ENCODE results near the gene IRX4.

IRX4 gene

DNA sequence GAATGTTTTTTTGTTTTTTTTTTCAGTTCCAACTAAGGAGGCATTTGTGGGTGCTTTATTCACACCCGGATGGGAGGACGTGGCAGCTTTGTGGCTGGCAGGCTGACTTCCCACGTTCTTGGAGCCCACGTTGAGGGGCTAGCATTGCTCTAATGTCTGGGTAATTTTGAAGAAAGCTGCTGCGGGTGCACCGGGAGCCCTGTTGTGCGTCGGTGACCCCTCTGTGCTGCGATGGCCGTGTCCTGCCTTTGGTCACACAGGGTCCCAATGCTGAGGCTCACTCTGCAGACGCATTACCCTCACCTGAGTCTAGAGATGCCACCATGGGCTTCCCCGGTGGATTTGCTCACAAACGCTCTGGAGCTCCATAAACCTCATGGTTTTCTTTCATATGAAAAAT, 47.3 kb downstream of the IRX4 start:
- no peak for DNase-seq

DNA sequence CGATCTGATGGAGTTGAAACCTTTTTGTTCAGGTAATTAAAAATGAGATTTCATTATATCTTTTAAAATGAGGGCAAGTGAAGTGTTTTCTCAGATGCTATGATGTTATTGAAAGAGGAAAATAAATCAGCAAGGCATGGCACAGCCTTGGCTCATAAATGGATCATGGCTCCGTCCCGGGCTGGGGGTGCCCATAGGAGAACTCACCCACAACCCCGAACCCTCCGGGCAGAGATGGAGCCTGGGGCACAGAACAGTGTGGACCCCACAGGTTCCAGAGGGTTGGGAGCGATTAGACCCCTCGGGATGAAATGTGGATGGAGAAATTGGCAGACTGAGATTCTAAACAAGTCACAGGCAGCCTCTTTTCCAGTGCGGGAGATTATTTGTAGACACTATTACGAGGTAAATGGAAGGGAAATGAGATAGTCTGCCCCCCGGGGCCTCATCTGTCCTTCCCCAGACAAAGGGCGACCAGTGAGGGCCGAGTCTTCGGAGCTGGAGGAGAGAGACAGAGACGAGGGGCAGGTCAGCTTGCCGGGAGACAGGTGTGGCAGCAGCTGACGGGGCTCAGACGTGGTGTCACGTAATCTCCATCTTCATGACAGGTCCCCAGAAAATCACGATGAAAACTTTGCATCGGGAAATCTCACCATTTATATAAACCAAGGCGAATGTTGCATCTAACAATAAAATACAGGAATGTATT, 47.9 kb downstream of the IRX4 start:
- DNase-seq: peak in 1 of 2 experiments; percentile 29

DNA sequence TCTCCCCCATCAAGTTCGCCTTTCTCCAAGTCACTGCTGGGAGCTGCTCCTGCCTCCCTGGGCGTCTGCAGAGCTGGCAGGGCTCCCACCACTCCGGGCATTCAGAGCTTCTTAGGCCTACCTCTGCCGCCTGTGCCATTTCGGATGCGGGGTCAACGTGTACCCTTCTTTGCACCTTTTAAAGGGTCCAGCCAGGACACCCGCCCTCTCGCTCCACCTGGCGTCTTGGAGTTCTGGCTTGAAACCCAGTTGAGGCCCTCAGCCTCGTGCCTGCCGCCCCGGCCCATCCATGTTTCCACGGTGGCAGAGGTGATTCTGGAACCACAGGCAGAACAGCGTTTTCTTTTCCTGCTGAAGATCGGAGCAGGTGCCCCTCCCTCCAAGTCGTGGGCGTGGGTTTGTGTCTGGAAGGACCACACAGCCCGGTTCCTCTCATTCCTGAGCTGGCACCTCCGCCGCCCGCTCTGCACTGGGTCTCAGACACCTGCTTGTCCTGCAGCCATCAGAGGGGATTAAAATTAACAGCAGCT, 48.6 kb downstream of the IRX4 start:
- DNase-seq: peak; percentile 27 to 75

DNA sequence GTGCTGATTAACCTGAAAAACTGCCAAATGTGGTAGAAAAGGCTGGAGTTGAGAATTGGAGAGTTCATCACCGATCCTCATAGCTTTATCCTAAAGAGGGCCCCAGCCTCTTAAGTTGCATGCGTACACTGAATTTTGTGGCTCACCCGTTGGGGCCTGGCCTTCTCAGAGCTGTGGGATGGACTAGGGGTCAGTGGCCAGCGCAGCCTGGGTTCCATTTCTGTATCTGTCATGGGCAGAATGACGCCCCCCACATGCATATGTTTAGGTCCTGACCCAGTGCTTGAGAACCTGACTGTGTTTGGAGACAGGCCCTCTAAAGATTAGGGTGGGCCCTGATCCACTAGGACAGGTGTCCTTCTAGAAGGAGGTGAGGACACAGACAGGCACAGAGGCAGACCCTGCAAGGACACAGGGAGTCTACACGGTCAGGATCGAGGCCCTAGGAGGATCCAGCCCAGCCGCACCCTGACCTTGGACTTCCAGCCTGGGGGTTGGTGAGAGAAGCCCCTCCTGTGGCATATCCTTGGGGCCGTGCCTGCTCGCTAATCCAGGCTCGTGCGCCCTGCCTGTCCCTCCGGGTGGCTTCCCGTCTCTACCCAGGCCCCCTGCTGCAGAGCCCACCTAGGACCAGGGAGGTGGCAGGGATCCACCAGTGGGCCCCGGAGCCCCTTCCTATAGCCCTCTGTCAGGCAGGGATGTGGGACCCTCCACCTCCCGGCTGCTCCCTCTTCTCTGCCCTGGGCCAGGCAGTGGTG, 49.3 kb downstream of the IRX4 start:
- no peak for DNase-seq

DNA sequence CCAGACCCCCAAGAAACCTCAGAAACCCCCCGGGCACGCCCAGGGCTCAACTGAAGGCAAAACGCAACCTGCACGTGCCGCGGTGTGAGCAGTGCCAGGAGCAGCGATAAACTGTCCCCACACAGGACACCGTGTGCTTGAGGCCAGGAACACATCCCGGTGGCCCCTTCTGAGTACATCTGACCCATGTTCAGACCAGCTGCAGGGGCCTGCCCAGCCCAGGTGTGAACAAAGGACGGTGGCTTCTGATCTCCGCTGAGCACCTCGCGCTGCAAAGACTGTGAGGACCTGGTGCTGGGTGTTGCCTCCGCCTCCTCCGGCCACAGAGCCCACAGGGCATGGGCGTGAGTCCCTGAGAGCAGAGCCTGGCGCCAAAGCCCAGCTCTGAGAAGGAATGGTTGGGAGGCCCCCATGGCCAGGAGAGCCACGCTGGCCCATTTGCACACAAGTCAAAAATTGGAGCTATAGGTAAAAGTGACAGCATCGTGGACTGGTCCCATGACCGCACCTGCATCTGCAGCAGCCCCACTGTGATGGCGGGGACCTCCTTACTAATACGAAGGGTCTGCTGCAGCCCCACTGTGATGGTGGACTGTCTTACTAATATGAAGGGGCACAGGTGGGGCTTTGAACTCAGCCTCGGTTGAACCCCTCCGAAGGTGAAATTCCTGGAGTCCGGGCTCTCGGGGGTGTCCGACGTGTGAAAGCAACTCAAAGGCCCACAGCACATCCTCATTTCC, 50.0 kb downstream of the IRX4 start:
- DNase-seq: no peak

DNA sequence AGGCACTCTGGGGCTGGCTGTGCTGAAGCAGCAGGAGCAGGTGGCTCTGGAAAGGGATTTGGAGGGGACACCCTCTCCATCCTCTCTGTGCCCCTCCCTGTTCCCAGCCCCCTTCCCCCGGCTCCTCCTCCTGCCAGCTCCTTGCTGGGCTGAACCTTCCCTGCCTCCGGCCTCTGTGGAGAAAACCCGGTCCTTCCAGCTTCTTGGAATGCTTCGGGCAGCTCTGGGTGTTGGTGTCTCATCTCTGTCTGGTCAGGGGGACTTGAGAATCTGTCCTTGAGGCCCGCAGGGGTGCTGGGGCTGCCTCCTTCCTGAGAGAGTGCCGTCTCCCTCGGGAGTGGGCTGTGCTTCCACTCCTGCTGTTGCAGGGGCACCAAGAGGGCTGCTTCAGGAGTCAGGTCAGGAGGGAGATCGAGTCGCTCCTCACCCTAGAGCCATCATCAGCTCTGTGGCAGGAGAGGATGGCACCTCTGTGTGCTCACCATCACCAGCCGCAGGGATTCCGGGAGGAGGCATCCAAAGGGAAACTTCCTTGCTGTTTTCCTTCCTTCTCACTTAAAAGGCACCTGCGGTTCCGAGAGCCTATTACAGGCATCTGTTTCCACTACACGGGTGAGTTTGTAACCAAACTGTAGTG, 50.9 kb downstream of the IRX4 start:
- DNase-seq: peak; percentile 58 to 83

DNA sequence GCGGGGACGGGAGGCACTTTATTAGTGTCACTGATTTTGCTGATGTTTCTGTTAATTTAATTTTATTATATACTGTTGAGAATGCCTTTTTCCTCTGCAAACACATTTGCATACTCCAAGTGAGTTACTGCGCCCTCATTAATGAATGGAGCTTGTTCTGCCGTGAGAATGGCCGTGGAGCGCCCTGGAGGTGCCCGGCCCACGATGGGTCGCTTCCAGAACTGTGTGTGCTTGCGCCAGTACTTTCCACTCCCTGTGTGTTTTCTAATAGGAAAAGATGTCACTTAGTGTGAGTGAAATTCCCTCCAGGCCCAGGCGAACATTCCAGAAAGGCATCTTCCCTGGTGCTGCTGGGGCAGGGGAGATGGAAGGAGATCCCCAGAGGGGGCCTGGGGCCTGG, 51.5 kb downstream of the IRX4 start:
- DNase-seq: no peak

DNA sequence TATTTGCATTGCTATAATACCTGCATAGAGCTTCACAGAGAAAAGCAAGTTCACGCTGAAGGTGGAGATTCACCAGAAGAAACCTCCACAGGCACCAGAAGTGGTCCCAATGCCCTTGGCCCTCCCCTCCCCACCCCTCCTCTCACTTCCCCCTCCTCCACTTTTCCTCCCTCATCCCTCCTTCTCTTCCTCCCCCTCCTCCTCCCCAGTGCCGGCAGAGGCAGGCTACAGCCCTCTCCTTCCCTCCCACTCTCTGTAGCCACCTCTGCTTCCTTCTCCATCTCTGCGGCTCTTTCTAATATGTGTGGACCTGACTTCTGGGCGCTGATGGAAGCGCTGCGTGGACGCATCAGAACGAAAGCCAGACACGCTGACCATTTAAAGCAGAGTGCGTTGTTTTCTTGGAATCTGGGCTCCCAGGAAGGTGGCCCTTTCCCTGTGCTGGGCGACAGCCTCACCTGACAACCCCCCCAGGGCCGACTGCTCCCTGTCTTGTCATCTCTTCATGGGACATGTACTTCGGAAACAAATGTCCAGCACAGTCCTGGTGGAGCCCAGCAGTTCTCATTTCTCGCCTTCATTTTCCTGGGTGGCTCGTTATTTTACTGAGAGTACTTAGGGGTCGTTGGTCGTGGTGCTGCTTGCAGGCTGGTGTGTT, 52.0 kb downstream of the IRX4 start:
- no peak for DNase-seq

DNA sequence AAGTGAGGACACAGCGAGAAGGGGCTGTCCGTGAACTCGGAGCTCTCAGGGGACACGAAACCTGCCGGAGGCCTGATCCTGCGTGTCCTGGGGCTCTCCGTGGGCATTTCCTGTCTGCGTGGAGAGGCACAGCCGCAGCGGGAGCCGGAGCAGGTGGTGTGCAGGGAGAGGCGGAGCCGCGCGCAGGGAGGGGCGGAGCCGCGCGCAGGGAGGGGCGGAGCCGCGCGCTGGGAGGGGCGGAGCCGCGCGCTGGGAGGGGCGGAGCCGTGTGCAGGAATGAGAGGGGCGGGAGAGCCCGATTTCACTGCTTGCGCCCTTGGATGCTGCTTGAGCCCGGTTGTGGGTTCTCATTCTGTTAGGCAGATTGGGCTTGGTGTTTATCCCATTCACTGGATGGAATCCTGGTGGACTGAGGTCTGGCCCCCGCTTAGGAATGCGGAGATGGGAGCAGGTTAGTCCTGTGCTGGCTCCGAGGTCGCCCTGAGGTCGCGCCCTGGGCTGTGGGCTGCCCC, 54.8 kb downstream of the IRX4 start:
- no peak for DNase-seq
